Embryonic facial prominence (tissue), 1 donor: ENCODE results near the gene VLDLR.

Source experiments
- DNase-seq: peaks from one replicate; pipeline ENCODE4 v3.0.0-alpha.2; 2016; ENCODE audit errors: extremely low spot score

The VLDLR gene

DNA sequence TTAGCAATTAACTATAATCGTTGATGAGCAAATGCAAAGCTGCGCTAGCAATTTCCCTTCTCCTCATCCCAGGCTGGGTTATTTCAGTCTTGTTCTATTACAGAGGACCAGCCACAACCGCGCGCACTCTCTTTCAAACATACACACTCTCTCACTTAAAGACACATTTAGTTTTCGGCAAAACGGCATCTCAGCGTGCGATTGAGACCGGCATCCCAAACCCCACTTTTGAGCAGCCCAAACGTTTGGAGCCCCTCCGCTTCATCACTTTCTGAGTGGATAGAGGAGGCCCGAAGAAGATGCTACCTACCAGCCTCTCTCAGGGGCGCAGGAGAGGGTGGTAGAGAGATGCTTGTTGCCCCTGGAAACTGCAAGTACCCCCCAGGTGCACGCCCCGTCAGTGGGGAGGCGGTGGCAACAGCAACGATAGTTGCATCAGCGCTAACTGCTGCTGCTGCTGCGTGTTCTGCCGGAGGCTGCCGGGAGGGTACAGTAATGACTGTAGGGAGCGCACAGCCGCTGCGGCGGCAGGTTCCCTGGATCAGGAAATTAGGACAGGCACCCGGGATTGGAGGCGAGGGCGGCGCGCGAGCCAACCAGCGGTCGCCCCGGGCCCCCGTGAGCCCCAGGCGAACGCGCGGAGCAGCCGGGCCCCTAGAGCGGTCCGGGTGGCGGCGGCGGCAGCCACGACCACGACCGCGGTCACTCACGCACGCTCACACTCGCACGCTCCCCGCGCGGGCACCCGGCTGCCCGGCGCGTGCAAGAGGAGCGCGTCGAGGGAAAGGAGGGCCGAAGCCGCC lies 467 bp upstream of the VLDLR start:
- no peak for DNase-seq

DNA sequence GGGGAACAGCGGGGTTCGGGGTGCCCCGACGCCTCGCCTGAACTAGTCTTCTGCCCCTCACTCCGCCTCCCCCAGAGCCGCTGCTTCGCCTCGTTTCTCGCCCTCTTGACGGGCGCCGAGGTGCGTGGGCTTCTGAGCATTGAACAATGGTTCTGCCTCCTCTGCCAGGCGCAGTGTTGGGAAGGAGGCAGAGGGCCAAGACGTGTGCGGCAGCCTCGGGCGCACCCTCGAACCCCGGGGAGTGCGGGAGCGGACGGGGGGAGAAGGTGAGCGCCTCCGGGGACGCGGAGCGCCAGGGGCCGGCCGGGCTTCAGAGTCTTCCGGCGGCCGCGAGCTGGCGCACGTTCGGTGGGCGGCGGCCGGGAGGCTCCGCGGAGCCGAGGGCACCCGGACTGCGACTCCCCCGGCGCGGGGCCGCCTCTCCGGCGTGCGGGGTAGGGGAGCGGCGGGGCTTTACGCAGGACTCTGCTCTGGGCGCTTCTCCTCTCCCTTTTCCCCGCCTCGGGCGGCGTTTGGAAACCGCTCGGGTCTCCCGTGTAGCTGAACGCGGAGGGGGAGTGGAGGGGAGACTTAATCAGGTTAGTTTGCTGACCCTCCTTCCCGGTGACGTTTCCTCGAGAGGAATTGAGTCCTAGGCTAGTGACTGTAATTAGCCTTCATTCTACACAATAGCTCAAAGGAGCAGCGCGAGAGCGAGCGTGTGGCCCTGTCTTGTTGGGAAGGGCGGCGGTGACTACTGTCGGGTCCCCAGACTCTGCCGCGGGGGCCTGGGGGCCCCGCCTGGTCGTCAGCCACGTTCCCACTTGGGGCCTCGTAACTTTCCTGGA lies 1.1 kb downstream of the VLDLR start:
- no peak for DNase-seq

DNA sequence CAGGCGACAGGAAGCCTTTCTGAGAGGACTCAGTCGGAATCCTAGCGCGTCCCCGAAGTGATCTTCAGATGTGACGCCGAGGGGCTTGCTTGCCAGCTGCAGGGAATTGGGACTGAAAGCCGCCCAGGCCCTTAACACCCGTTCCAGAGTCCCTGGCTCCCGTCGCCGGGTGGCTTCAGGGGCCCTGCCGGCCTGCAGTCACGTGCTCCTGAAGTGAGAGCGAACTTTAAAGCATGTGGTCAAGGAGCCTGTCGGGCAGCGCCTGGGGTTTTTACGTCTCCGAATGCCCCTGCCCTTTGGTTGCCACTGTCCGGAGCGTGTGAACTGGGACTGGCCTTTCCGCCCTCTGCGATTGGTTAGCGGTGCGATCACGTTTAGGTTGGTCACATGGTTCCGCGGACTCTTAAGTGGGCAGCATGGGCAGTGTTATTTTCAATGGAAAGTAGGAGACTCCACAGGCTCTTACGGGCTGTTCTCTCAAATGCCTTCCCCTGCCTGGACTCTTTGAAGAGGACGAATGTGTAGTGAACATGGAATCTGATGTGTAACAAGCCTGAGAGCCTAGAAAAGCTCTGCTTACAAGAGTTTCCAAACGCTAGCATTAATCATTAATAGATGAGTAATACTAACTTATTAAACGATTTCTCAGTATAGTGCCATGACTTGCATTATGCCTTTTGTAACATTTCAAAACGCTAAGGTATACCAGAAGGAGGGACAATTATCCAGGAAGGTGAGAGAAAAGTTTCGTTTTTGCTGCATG lies 1.9 kb downstream of the VLDLR start:
- peak; percentile 18 for DNase-seq

DNA sequence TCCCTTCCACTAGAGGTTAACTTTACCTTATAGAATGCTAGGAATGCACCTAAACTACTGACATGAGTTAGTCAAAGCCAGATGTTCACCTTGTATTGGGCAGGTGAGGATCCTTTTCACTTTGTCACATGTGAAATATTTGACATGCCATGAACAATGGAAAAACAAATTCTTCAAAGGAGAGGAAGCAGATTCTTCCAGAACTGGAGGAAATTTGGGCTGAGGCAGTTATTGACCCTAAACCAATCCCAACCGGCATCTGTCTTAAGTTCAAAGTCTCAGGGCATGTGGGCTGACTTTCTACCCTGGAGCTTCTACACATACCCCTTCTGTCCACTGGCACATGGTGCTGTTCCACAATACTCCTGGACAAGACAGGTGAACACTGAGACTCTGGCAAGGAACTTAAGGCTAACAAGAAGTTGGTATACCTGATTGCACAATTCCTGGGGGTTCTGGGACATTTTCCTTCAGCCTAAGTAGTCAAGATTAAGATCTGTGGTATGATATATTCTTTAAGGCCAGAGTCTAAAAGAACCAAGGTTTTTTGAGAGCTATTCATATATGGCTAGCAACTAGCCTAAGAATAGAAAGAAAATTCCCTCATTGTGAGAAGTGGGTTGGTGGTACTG lies 2.6 kb downstream of the VLDLR start:
- no peak for DNase-seq

DNA sequence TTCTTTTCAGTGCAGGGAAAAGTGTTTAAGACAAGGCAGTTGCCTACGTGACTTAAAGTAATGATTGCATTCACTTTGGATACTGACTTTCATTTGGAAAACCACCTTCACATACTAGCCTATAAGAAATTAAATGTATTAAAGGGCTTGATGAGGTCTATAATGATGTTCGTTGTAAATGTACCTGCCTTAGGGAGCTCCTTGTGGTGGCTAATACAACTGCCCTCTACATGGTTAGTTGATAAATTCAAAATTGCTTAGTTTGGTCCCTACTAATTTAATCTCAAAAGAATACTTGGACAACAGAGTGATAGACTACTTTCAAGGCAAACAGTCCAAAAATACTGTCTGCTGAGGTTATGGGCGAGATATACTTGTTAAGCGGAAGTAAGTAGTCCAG lies 3.8 kb downstream of the VLDLR start:
- DNase-seq, result no peak

DNA sequence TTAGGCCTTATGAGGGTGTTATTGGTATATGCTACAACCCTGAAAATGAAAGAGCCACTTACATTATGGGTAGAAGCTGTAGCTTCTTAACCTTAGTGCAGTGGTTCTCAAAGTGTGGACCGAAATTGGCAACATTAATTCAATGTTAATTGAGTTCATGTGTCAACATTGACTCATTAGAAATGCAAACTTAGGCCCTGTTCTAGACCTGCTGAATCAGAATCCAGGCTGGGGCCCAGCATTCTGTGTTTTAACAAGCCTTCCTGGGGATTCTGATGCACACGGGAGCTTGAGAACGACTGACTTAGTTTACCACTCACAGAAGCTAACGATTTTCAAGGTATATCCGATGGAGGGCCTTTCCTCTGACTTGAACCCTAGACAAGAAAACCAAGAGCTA lies 7.3 kb downstream of the VLDLR start:
- no peak for DNase-seq

DNA sequence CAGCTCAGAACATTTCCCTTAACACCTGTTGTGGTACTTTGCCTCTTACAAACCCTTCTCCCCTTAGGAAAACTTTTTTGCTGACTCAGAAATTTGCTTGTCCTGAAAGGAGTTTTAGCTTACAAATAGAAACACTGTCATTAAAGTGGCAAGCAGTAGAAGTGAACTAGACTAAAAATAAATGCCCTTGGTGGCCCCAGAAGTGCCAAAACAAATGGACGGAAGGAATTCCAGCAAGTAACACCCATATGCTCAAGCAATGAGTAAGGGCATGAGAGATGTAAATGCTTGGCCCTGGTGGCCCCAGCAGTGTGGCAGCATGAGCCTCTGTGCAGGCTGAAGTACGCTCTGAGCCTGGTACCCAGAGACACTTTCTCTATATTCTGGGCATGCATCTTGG lies 8.6 kb downstream of the VLDLR start:
- DNase-seq, result no peak

DNA sequence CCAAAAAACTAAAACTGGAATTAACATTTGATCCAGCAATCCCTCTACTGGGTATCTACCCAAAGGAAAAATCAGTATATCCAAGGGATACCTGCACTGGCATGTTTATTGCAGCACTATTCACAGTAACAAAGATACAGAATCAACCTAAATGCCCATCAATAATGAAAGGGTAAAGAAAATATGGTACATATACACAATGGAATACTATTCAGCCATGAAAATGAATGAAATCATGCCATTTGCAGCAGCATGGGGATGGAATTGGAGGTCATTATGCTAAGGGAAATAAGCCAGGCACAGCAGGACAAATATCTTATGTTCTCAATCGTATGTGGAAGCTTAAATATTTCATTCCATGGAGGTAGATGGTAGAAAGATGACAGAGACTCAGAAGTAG lies 9.7 kb downstream of the VLDLR start:
- no peak for DNase-seq

DNA sequence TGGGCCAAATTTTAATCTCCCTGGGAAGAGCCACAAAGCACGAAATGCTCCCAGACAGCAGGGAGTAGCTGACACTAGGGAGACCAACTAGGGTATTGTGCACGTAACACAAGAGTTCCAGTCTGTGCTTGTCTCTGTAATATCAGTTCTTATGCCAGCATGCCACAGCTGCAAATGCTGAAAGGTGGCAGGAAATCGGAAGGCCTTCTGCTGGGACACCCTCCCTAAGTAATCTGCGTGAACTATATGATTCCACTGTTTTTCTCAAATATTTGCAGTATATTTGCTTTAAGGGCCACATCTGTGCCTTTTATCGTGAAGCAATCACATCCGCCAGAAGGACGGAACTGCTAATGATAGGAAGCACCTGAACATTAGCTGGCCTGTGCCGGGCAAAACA lies 12.6 kb downstream of the VLDLR start:
- DNase-seq, result no peak

DNA sequence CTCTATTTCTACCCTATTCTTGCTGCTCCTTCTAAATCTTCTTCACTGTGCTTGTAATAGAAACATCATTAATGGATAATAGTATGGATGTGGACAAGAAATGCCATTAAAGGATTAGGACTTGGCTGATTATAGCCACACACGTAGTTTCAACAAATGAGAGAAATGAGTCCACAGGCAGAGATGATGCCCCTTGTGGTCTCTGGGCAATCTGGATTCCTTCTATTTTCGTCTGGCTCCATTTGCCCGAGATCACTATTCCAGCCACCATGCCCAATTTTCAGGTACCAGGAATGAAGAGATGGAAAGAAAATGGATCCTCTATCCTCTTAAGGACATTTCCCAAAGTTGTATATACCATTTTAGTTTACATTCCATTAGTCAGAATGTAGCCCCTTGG lies 13.2 kb downstream of the VLDLR start:
- no peak for DNase-seq

DNA sequence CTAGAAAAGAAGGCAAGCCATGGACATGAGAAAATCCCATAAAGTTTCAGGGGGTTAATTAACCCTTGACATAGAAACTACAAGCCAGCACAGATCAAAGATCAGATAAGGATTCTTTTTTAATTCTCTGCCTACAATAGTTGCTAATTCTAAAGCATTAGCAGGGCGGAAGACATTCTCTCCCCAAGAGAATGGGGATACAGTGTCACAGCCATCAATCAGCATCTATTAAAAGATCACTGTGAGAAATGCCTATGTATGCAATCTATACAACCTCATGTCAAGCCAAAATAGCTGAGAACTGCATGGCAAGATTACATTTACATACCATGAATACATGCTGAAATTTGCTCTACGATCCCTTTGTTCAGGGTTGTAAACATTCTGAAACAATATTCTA lies 14.3 kb downstream of the VLDLR start:
- DNase-seq, result no peak

DNA sequence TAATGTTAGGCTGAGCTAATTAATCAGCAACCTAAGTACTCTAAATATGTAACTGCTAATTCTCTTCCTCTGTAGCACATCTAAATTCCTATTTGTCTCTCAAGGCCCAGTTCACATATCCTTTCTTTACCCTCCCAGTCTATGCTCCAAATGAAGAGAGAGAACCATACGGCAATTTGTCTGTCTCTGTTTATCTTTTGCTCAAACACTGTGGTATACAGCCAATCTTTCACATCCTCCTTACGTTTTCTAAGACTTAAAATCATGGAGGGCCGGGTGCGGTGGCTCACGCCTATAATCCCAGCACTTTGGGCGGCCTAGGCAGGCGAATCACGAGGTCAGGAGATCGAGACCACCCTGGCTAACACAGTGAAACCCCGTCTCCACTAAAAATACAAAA lies 15.8 kb downstream of the VLDLR start:
- no peak for DNase-seq

DNA sequence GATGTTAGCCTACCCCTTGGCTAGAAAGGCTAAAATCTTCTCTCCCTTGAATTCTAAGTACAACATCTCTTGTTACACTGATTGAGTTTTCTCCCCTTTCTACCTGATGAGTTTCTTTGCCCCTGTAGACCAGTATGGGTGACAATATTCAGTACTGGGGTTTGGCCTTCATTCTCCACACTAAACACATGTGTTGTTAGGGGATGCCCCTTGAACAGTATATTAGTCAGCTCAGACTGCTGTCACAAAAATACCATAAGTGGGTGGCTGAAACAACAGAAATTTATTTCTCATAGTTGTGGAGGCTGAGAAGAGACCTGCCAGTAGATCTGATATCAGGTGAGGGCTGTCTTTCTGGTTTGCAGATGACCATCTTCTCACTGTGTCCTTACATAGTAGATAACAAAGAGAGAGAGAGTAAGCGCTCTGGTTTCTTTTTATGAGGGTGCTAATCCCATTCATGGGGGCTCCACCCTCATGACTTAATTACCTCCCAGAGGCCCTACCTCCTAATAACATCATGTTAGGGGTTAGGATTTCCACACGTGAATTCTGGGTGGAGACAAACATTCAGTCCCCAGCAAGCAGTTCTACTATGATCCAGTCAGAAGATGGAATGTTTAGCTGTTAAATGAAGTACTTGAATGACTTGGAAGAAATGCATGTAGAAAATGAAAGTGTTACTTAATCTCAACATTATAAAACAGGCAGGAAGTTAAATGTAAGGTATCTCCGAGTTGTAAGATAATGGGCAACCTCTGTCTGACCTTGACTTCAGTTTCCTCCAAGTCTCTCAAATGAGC lies 17.5 kb downstream of the VLDLR start:
- DNase-seq, result no peak

DNA sequence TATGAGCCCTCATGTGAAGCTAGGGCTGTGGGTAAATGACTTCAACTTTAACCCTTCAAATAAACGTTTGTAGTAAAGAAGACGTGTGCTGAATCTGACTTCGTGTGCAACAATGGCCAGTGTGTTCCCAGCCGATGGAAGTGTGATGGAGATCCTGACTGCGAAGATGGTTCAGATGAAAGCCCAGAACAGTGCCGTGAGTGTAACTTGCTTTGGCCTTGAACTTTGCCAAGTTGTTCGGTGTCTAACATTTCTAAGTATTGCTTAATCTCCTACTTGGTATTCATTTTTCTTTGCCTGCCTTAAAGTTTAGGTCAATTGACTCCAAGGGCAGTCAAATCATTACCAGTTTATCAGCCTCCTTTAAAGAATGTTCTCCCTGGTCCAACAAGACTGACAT lies 18.2 kb downstream of the VLDLR start:
- no peak for DNase-seq

DNA sequence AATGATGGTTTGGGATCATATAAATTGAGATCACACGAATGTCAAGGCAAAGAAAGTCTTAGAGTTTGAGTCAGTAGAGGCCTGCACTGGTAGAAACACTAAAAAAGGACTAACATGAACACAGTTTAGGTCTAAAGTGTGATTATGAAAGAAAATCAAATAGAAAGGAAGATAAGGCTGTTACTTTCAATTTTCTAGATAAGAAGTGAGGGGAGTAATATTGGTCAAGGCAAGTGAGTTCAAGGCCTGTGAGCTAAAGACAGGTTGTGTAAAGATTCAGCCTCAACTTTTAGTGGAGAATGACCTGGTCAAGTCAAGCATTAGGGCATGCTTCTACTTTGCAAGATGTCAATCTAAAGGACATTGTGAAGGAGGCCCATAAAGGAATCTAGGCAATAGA lies 19.0 kb downstream of the VLDLR start:
- DNase-seq, result no peak

DNA sequence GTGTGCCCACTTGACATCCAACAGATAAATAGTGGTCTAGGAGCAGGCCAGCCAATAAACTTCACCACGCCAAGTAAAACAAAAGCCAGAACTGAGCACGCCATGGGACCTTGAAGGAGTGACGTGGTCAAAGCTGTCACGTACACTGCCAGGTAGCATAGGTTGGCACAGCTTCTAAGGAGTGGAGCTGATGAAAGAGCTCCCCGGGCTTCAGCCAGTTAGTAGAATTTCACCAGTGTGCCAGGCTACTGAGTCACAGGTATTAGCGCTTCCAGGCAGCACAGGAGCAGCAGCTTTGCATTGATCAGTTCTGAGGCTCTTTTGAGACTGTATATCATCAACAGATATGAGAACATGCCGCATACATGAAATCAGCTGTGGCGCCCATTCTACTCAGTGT lies 19.4 kb downstream of the VLDLR start:
- no peak for DNase-seq

DNA sequence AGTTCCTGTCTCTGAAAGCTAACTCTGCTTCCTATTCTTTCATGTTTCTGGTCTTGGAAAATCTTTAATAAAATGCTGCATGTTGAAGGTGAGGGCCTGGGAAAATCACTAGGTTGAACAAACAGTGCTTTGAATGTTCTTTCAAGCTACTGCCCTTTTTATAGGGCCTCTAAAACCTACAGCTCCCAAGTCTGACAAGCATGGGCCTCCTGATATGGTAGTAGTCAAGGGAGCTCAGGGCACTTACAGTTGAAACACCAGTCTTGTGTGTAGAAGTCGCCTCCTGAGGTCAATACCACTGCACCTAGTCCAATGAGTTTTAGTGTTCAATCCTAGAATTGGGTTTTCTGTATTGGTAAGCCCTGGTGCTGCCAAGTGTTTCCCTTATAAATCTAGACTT lies 20.5 kb downstream of the VLDLR start:
- DNase-seq, result no peak

DNA sequence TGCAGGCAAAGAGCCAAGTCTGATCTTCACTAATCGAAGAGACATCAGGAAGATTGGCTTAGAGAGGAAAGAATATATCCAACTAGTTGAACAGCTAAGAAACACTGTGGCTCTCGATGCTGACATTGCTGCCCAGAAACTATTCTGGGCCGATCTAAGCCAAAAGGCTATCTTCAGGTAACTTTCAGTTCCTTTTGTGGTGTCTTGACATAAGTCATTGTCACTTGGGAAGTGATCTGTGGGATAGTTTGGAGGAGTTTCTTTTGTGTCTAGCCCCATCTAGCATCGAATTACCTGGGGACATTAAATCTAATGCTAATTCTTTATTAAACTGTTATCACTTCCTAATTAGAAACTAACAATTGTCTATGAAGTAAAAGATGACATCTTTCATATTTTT lies 24.0 kb downstream of the VLDLR start:
- no peak for DNase-seq

DNA sequence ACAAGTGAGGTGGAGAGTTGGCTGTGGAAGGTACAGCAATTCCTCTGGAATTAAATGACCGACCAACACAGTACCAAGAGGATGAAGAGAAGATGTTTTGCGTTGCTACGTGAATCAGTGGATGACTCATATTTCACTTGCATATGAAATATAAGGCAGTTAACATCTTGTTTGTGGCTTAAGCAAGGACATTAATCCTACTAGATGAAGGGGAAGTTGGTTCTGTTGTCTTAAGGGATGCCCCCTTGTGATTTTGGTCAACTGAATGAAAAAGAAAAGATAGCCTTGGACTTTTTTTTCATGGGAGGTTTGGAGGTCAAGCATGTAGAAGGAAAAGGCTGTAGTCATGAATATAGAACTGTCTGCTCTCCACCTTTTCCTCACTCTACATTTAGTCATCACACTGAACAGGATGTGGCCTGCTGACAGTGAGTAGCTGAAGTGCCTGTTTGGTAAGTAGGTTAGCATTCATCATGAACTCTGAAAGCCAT lies 33.9 kb downstream of the VLDLR start:
- no peak for DNase-seq

DNA sequence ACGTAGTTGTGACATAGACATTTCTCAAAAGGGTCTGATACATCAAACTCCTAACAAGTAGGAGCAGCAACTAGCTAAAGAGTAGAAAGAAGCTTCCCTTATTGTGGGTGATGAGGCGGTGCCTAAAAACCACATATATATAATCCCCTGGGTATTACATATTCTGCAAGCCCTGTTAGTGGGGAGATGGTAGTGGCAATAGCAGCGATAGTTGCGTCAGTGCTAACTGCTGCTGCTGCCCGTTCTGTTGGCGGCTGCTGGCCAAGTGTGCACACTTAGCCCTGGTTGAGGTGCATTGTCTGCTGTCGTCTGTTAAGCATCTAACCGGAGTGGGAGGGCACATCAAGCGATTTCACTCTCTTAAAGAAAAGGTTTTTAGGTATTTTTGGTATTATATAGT lies 35.8 kb downstream of the VLDLR start:
- DNase-seq, result no peak

DNA sequence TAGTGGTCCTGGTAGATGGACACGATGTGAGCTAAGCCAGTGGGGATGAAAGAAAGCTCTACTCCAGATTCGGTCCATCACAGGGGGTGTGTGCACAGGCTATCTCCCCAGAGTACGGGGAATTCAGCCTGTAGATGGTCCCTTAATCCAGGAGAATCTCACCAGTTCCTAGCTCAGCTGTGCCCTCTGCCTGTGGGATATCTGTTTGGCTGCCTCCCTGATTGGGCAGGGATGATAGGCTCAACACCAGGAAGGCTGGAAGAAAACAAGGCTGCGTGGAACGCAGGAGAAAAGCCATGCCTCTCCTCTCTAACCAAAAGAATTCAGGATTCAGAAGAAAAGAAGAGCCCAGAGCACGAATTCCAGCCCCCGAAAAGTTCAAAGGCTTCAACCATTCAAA lies 40.9 kb downstream of the VLDLR start:
- DNase-seq, result no peak
